Natural killer cell (primary cell): ENCODE results near the gene NOXA1. TPM values are rescaled to one million over a fixed set of nuclear protein-coding genes. Genes with fewer than 3 reads are reported as not detected.
"Not testable (repeated sequence)": the region's sequence is repeated elsewhere in the genome, so short reads cannot be mapped to it uniquely, and the experiment has no call there.

Experiments used
- ATAC-seq, 3 donors: fragments of 150-1000 bp in 2 of 3; fragments of 200-7000 bp in 1 of 3; cut with Tn5 transposase; 1 replicate in 1 of 3; 2 replicates in 2 of 3; pipeline ENCODE4 v1.10.0; 2021; ENCODE audit warnings: mild to moderate bottlenecking in 2 of 3, moderate library complexity in 2 of 3
- DNase-seq, 2 donors: peaks; one replicate each; pipeline versions ENCODE4 v3.0.0 to v3.0.0-alpha.2; 2013 to 2021; ENCODE audit warnings: mixed read lengths in 1 of 2
- H3K27ac ChIP-seq: one replicate; pipeline ENCODE4 v1.5.1; 2013; ENCODE audit warnings: mild to moderate bottlenecking, low read length
- H3K27me3 ChIP-seq: one replicate; pipeline ENCODE4 v1.6.1; 2013; ENCODE audit warnings: low read length; ENCODE audit not compliant: control insufficient read depth, insufficient read depth
- H3K36me3 ChIP-seq: one replicate; pipeline ENCODE4 v1.6.1; 2013; ENCODE audit warnings: low read length; ENCODE audit not compliant: control insufficient read depth, insufficient read depth
- H3K4me1 ChIP-seq: one replicate; pipeline ENCODE4 v1.6.1; 2013; ENCODE audit warnings: low read length; ENCODE audit not compliant: control insufficient read depth, insufficient read depth
- H3K4me3 ChIP-seq: one replicate; pipeline ENCODE4 v1.5.1; 2013; ENCODE audit warnings: low read length
- H3K9me3 ChIP-seq: one replicate; pipeline ENCODE4 v1.6.1; 2013; ENCODE audit warnings: low read length; ENCODE audit not compliant: control insufficient read depth, insufficient read depth
- H3K27ac Mint-ChIP-seq, 2 donors: one replicate each; pipeline ENCODE4 v1.8.0; 2022; ENCODE audit warnings: mild to moderate bottlenecking in 2 of 2, mixed read lengths in 2 of 2, moderate library complexity in 1 of 2
- H3K27me3 Mint-ChIP-seq, 2 donors: one replicate each; pipeline ENCODE4 v1.8.0; 2022; ENCODE audit warnings: low read depth in 2 of 2, mixed read lengths in 2 of 2
- H3K36me3 Mint-ChIP-seq: one replicate; pipeline ENCODE4 v1.8.0; 2022; ENCODE audit warnings: mixed read lengths
- H3K4me1 Mint-ChIP-seq, 2 donors: one replicate each; pipeline ENCODE4 v1.8.0; 2022; ENCODE audit warnings: mixed read lengths in 2 of 2
- H3K4me3 Mint-ChIP-seq: one replicate; pipeline ENCODE4 v1.8.0; 2022; ENCODE audit warnings: mild to moderate bottlenecking, moderate library complexity, mixed read lengths
- H3K9me3 Mint-ChIP-seq, 2 donors: one replicate each; pipeline ENCODE4 v1.8.0; 2022; ENCODE audit warnings: mixed read lengths in 2 of 2
- CTCF ChIP-seq: fragments of 200-600 bp; IDR thresholded peaks from one replicate; pipeline ENCODE4 v1.8.0; 2022; ENCODE audit warnings: antibody characterized with exemption
- WGBS: methylation state at CpG from one replicate; pipeline ENCODE4 v1.1.7; 2013; ENCODE audit warnings: missing lambda C conversion rate; ENCODE audit not compliant: insufficient coverage; 5-methylcytosine and 5-hydroxymethylcytosine counted together
- intact Hi-C: fragments of 100-400 bp; cut with micrococcal nuclease; formaldehyde crosslinking; loops from one replicate; pipeline ENCODE4 v1.14.2; 2022
- total RNA-seq, 4 donors: library from RNA; stranded (reverse); fragments of 120-200 nt in 1 of 4; gene quantifications; one replicate each; pipeline versions ENCODE4 v1.2.3 to v1.2.4, GENCODE V29; 2013 to 2022

Gene NOXA1
- total RNA-seq, 3 donors from 2014 or later (not counting 1 experiment from before 2014, with no cell fraction given), result 4.7 to 10.0 (median 7.7) TPM

GRCh38 chr9:137407590-137408300, 15.4 kb upstream of the NOXA1 start:
- H3K4me3 ChIP-seq, result no peak overlapping the region
- ATAC-seq (no peak), DNase-seq (no peak)
- no peaks in the 10 kb centered on the region for H3K36me3 Mint-ChIP-seq
- no peaks in the 10 kb centered on the region for H3K9me3 Mint-ChIP-seq
- H3K27ac ChIP-seq, result no peak overlapping the region
- no peaks in the 10 kb centered on the region for H3K9me3 ChIP-seq
- H3K36me3 ChIP-seq, result no peaks in the 10 kb centered on the region
- peak overlapping the region; percentile 4 for H3K4me3 Mint-ChIP-seq
- 80% methylated on average over 31 of the region's 31 CpGs for WGBS
- peaks cover 10 to 31% of the 10 kb centered on the region in 2 donors for H3K4me1 Mint-ChIP-seq
- no peak overlapping the region for H3K27ac Mint-ChIP-seq
- intact Hi-C loops, result loop anchor here (2.0 kb wide), 1 partner anchor 113 kb away; no protein-coding TSS in a partner anchor
- peaks cover 47% of the 10 kb centered on the region for H3K4me1 ChIP-seq
- TF ChIP-seq CTCF, result no peak
- H3K27me3 Mint-ChIP-seq, result peaks cover 0 to 2% of the 10 kb centered on the region in 2 donors
- peaks cover 3% of the 10 kb centered on the region for H3K27me3 ChIP-seq

GRCh38 chr9:137408651-137409405, 14.4 kb upstream of the NOXA1 start:
- Histone ChIP-seq H3K9me3 (no peaks in the 10 kb centered on the region), H3K4me1 (peaks cover 51% of the 10 kb centered on the region), H3K4me3 (no peak overlapping the region), H3K27ac (no peak overlapping the region), H3K27me3 (peaks cover 3% of the 10 kb centered on the region), H3K36me3 (no peaks in the 10 kb centered on the region)
- intact Hi-C loops, result no loop called here
- ATAC-seq (no peak), DNase-seq (no peak)
- H3K4me1 Mint-ChIP-seq, result peaks cover 10 to 31% of the 10 kb centered on the region in 2 donors
- no peak for TF ChIP-seq CTCF
- H3K27ac Mint-ChIP-seq, result no peak overlapping the region
- WGBS, result 97% methylated on average over 24 of the region's 24 CpGs
- H3K27me3 Mint-ChIP-seq, result peaks cover 0 to 2% of the 10 kb centered on the region in 2 donors
- H3K36me3 Mint-ChIP-seq, result no peaks in the 10 kb centered on the region
- no peaks in the 10 kb centered on the region for H3K9me3 Mint-ChIP-seq
- no peak overlapping the region for H3K4me3 Mint-ChIP-seq

DNA sequence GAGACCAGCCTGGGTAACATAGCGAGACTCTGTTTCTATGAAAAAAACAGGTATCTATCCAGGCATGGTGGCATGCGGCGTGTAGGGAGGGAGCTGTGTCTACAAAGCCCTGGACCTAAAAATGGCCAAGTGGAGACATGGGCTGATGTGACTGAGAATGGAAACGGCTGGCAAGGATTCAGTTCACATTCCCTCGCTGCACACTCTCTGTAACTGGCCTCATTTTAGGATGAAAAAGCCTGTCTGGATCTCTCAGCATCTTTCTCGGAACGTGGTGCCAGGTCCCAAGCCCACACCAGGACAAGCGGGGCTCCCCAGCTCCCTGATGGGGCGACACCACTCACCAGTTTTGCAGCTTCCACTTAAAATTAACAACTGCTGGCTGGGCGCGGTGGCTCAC, 13.7 kb upstream of the NOXA1 start:
- no peaks in the 10 kb centered on the region for H3K36me3 Mint-ChIP-seq
- no peak for DNase-seq
- peaks cover 51% of the 10 kb centered on the region for H3K4me1 ChIP-seq
- 96% methylated on average over 11 of the region's 11 CpGs for WGBS
- peaks cover 0 to 2% of the 10 kb centered on the region in 2 donors for H3K27me3 Mint-ChIP-seq
- H3K27ac Mint-ChIP-seq, result no peak overlapping the region
- intact Hi-C loops, result no loop called here
- ATAC-seq, result no peak
- peak overlapping the region; percentile 17 for H3K4me3 Mint-ChIP-seq
- no peak overlapping the region for H3K27ac ChIP-seq
- H3K27me3 ChIP-seq, result peaks cover 3% of the 10 kb centered on the region
- no peak overlapping the region for H3K4me3 ChIP-seq
- TF ChIP-seq CTCF, result no peak
- H3K9me3 Mint-ChIP-seq, result no peaks in the 10 kb centered on the region
- H3K9me3 ChIP-seq, result no peaks in the 10 kb centered on the region
- peaks cover 10 to 36% of the 10 kb centered on the region in 2 donors for H3K4me1 Mint-ChIP-seq
- no peaks in the 10 kb centered on the region for H3K36me3 ChIP-seq

GRCh38 chr9:137410236-137410890, 12.8 kb upstream of the NOXA1 start:
- peak overlapping the region; percentile 75 for H3K4me3 Mint-ChIP-seq
- H3K9me3 Mint-ChIP-seq, H3K36me3 ChIP-seq, H3K9me3 ChIP-seq, H3K27me3 Mint-ChIP-seq, H3K36me3 Mint-ChIP-seq, H3K27me3 ChIP-seq, DNase-seq, intact Hi-C loops, H3K4me3 ChIP-seq, H3K27ac ChIP-seq: not testable (repeated sequence)
- H3K4me1 Mint-ChIP-seq, result peaks cover 10 to 37% of the 10 kb centered on the region in 2 donors
- WGBS, result 54% methylated on average over 18 of the region's 18 CpGs
- peak in 1 of 3 donors; percentile 15 for ATAC-seq
- H3K4me1 ChIP-seq, result peaks cover 51% of the 10 kb centered on the region
- H3K27ac Mint-ChIP-seq, result peak overlapping the region in 1 of 2 donors; percentile 78
